H1 (cell line): ENCODE data around the gene CELF2. TPM values are rescaled to one million over a fixed set of nuclear protein-coding genes. Genes with fewer than 3 reads are reported as not detected.

Experiments
- CTCF ChIA-PET: fragments of 300-600 bp; sonication (Branson Sonifier 250); formaldehyde crosslinking; loops from one replicate; lab custom pipeline; 2021; ENCODE audit not compliant: partially characterized antibody; lab: Charles Lee
- POLR2A ChIA-PET: fragments of 300-600 bp; sonication (Branson Sonifier 250); formaldehyde crosslinking; loops from one replicate; lab custom pipeline; 2021; ENCODE audit warnings: inconsistent platforms; ENCODE audit not compliant: partially characterized antibody; lab: Charles Lee
- DNase-seq, 2 experiments: peaks; one replicate each; pipeline versions ENCODE4 v3.0.0 to v3.0.0-alpha.2; 2010 to 2022; ENCODE audit warnings: low spot score in 2 of 2, low read depth in 1 of 2, mixed read lengths in 1 of 2
- FAIRE-seq: peaks from 2 replicates; lab custom pipeline; 2011; peaks lifted over from hg19 to GRCh38; lab: Jason Lieb, UNC
- H2AFZ ChIP-seq: 2 replicates; pipeline ENCODE4 v1.8.1; 2012; ENCODE audit warnings: low read length, inconsistent platforms
- H2AK5ac ChIP-seq: 2 replicates; pipeline ENCODE4 v1.6.1; 2013; ENCODE audit warnings: low read depth, low read length
- H2BK120ac ChIP-seq: replicated peaks from 2 replicates; pipeline ENCODE3; 2013; ENCODE audit warnings: low read depth, low read length, inconsistent platforms
- H2BK12ac ChIP-seq: 2 replicates; pipeline ENCODE4 v1.6.1; 2013; ENCODE audit warnings: low read depth, low read length
- H2BK15ac ChIP-seq: 2 replicates; pipeline ENCODE4 v1.6.1; 2013; ENCODE audit warnings: low read length
- H2BK20ac ChIP-seq: 2 replicates; pipeline ENCODE4 v1.6.1; 2013; ENCODE audit warnings: low read length
- H2BK5ac ChIP-seq: 2 replicates; pipeline ENCODE4 v1.6.1; 2013; ENCODE audit warnings: low read depth, low read length
- H3K14ac ChIP-seq: 2 replicates; pipeline ENCODE4 v1.6.1; 2013; ENCODE audit warnings: inconsistent platforms; ENCODE audit not compliant: insufficient read length
- H3K18ac ChIP-seq: 2 replicates; pipeline ENCODE4 v1.6.1; 2013; ENCODE audit warnings: low read length; ENCODE audit errors: extremely low read depth
- H3K23ac ChIP-seq: 2 replicates; pipeline ENCODE4 v1.6.1; 2013; ENCODE audit warnings: inconsistent platforms; ENCODE audit not compliant: insufficient read length
- H3K23me2 ChIP-seq: 2 replicates; pipeline ENCODE4 v1.6.1; 2013; ENCODE audit warnings: low read depth, low read length
- H3K27ac ChIP-seq: 2 replicates; pipeline ENCODE4 v1.6.1; 2011; ENCODE audit warnings: low read depth, low read length, inconsistent platforms
- H3K27me3 ChIP-seq, 4 experiments: replicated peaks in 1 of 4; 1 replicate in 1 of 4; 2 replicates in 3 of 4; pipeline versions ENCODE4 v1.6.1 to v1.8.1; 2011 to 2013; ENCODE audit warnings: low read length in 3 of 4, mild to moderate bottlenecking in 3 of 4, inconsistent platforms in 2 of 4, mixed read lengths in 2 of 4, moderate library complexity in 1 of 4; ENCODE audit not compliant: control insufficient read depth in 3 of 4, insufficient read depth in 3 of 4; ENCODE audit errors: extremely low read depth in 1 of 4
- H3K36me3 ChIP-seq, 4 experiments: 2 replicates each; pipeline versions ENCODE4 v1.6.1 to v1.8.1; 2011 to 2013; ENCODE audit warnings: mild to moderate bottlenecking in 4 of 4, low read length in 3 of 4, moderate library complexity in 2 of 4, control low read depth in 1 of 4, inconsistent platforms in 1 of 4; ENCODE audit not compliant: insufficient read depth in 4 of 4, control insufficient read depth in 2 of 4
- H3K4ac ChIP-seq: replicated peaks from 2 replicates; pipeline ENCODE3; 2013; ENCODE audit warnings: low read length, low read depth, mixed read lengths, inconsistent platforms; ENCODE audit not compliant: insufficient read length
- H3K4me1 ChIP-seq, 4 experiments: replicated peaks in 1 of 4; 1 replicate in 1 of 4; 2 replicates in 3 of 4; pipeline versions ENCODE4 v1.6.1 to v1.8.1; 2011 to 2013; ENCODE audit warnings: low read length in 3 of 4, inconsistent platforms in 2 of 4, mixed read lengths in 1 of 4; ENCODE audit not compliant: insufficient read depth in 4 of 4, control insufficient read depth in 3 of 4
- H3K4me2 ChIP-seq, 2 experiments: 2 replicates each; pipeline versions ENCODE4 v1.6.1 to v1.8.1; 2011 to 2013; ENCODE audit warnings: low read depth in 2 of 2, low read length in 2 of 2, control low read depth in 1 of 2, inconsistent platforms in 1 of 2, mild to moderate bottlenecking in 1 of 2; ENCODE audit not compliant: insufficient read depth in 1 of 2
- H3K4me3 ChIP-seq, 4 experiments: fragments of 200-600, 300-600 bp in 1 of 4; sonication (generic), shearing (Covaris generic), sonication (Bioruptor Twin) in 1 of 4; 2 replicates each; pipeline versions ENCODE4 v1.5.1 to v1.8.1; 2011 to 2016; ENCODE audit warnings: low read length in 4 of 4, low read depth in 3 of 4, control low read depth in 2 of 4, inconsistent platforms in 2 of 4, mild to moderate bottlenecking in 2 of 4, mixed read lengths in 1 of 4, moderate library complexity in 1 of 4; ENCODE audit not compliant: insufficient read depth in 2 of 4; ENCODE audit errors: extremely low read depth in 1 of 4
- H3K56ac ChIP-seq: replicated peaks from 2 replicates; pipeline ENCODE3; 2013; ENCODE audit warnings: low read depth, mild to moderate bottlenecking, mixed read lengths, low read length, inconsistent platforms; ENCODE audit not compliant: insufficient read length
- H3K79me1 ChIP-seq: 2 replicates; pipeline ENCODE4 v1.6.1; 2013; ENCODE audit warnings: low read depth, low read length, control low read depth
- H3K79me2 ChIP-seq, 2 experiments: 2 replicates each; pipeline versions ENCODE4 v1.6.1 to v1.8.1; 2012 to 2013; ENCODE audit warnings: low read length in 2 of 2, mild to moderate bottlenecking in 2 of 2, inconsistent platforms in 1 of 2; ENCODE audit not compliant: insufficient read depth in 2 of 2, control insufficient read depth in 1 of 2
- H3K9ac ChIP-seq, 4 experiments: replicated peaks in 1 of 4; 1 replicate in 1 of 4; 2 replicates in 3 of 4; pipeline versions ENCODE4 v1.6.1 to v1.8.1; 2011 to 2013; ENCODE audit warnings: low read depth in 3 of 4, low read length in 3 of 4, control low read depth in 2 of 4, mild to moderate bottlenecking in 2 of 4, moderate library complexity in 2 of 4, inconsistent platforms in 1 of 4; ENCODE audit errors: extremely low read depth in 1 of 4
- H3K9me3 ChIP-seq, 2 experiments: 2 replicates each; pipeline versions ENCODE4 v1.6.1 to v1.8.1; 2012 to 2013; ENCODE audit warnings: mild to moderate bottlenecking in 2 of 2, moderate library complexity in 2 of 2, control low read depth in 1 of 2, inconsistent platforms in 1 of 2, low read depth in 1 of 2, low read length in 1 of 2, mixed read lengths in 1 of 2; ENCODE audit not compliant: insufficient read depth in 2 of 2
- H4K20me1 ChIP-seq, 2 experiments: replicated peaks in 1 of 2; 2 replicates each; pipeline versions ENCODE3 to v1.8.1; 2011 to 2013; ENCODE audit warnings: inconsistent platforms in 2 of 2, low read length in 2 of 2, mild to moderate bottlenecking in 1 of 2; ENCODE audit not compliant: insufficient read depth in 2 of 2, control insufficient read depth in 1 of 2
- H4K5ac ChIP-seq: 2 replicates; pipeline ENCODE4 v1.6.1; 2013; ENCODE audit warnings: low read length, low read depth, mixed read lengths, inconsistent platforms; ENCODE audit not compliant: insufficient read length
- H4K8ac ChIP-seq: 2 replicates; pipeline ENCODE4 v1.8.0; 2013; ENCODE audit warnings: mild to moderate bottlenecking, moderate library complexity, low read length, inconsistent platforms; ENCODE audit not compliant: insufficient read depth; ENCODE audit errors: extremely low read depth
- H4K91ac ChIP-seq: replicated peaks from 2 replicates; pipeline ENCODE3; 2013; ENCODE audit warnings: low read length, mixed read lengths, inconsistent platforms; ENCODE audit not compliant: insufficient read length
- ASH2L ChIP-seq: fragments of 200-600, 300-600 bp; sonication (generic); IDR thresholded peaks from one replicate; pipeline ENCODE4 v1.7.1; 2017; ENCODE audit warnings: low read length
- BACH1 ChIP-seq: IDR thresholded peaks from 2 replicates; pipeline ENCODE4 v1.6.1; 2012; ENCODE audit warnings: low read length, improper control_type of control experiment
- CEBPB ChIP-seq: IDR thresholded peaks from 2 replicates; pipeline ENCODE4 v1.6.1; 2012; ENCODE audit warnings: low read depth, low read length
- GABPA ChIP-seq: IDR thresholded peaks from 2 replicates; pipeline ENCODE4 v1.6.1; 2011; ENCODE audit warnings: mild to moderate bottlenecking, low read length, moderate library complexity, borderline replicate concordance; ENCODE audit not compliant: insufficient read depth
- HDAC2 ChIP-seq, 2 experiments: fragments of 300-600 bp in 1 of 2; sonication (generic) in 1 of 2; IDR thresholded peaks; 2 replicates each; pipeline ENCODE4 v1.6.1; 2011 to 2012; ENCODE audit warnings: low read depth in 2 of 2, low read length in 2 of 2, mild to moderate bottlenecking in 2 of 2, moderate library complexity in 2 of 2, borderline replicate concordance in 1 of 2, inconsistent platforms in 1 of 2
- JUND ChIP-seq: IDR thresholded peaks from 2 replicates; pipeline ENCODE4 v1.6.1; 2011; ENCODE audit warnings: mild to moderate bottlenecking, improper control_type of control experiment, low read length
- NRF1 ChIP-seq: IDR thresholded peaks from 2 replicates; pipeline ENCODE4 v1.6.1; 2011; ENCODE audit warnings: mild to moderate bottlenecking, low read depth, low read length, improper control_type of control experiment
- PHF8 ChIP-seq: fragments of 200-600 bp; sonication (generic); conservative IDR thresholded peaks from 2 replicates; pipeline ENCODE4 v1.7.1; 2012; ENCODE audit warnings: low read depth, mild to moderate bottlenecking, inconsistent platforms, low read length, moderate library complexity
- POLR2AphosphoS5 ChIP-seq: IDR thresholded peaks from 2 replicates; pipeline ENCODE4 v1.6.1; 2011; ENCODE audit warnings: low read depth, low read length
- RNF2 ChIP-seq: fragments of 200-900, 300-1000 bp; sonication (generic); IDR thresholded peaks from 2 replicates; pipeline ENCODE4 v1.7.1; 2016; ENCODE audit warnings: borderline replicate concordance, low read depth, mild to moderate bottlenecking, antibody characterized with exemption, low read length; ENCODE audit not compliant: poor library complexity, severe bottlenecking; ENCODE audit errors: missing control alignments
- SIRT6 ChIP-seq: IDR thresholded peaks from one replicate; pipeline ENCODE4 v1.7.1; 2012; ENCODE audit warnings: low read length, inconsistent platforms
- SIX5 ChIP-seq: IDR thresholded peaks from 2 replicates; pipeline ENCODE4 v1.6.1; 2011; ENCODE audit warnings: mild to moderate bottlenecking, low read depth, low read length
- ZNF274 ChIP-seq: IDR thresholded peaks from 2 replicates; pipeline ENCODE4 v1.7.0; 2012; ENCODE audit warnings: low read length, borderline replicate concordance; ENCODE audit errors: extremely low read depth
- WGBS, 2 experiments: shearing (Covaris generic) in 1 of 2; methylation state at CpG; one replicate each; pipeline versions ENCODE4 v1.1.6 to v1.1.7; 2013 to 2015; ENCODE audit warnings: low lambda C conversion rate in 2 of 2, mixed read lengths in 2 of 2, inconsistent platforms in 1 of 2, low coverage in 1 of 2, missing lambda C conversion rate in 1 of 2; ENCODE audit not compliant: insufficient replicate concordance in 2 of 2, insufficient coverage in 1 of 2, insufficient read length in 1 of 2; ENCODE audit errors: extremely low coverage in 1 of 2, missing lambda C conversion rate in 1 of 2; 5-methylcytosine and 5-hydroxymethylcytosine counted together
- polyA plus RNA-seq, 7 experiments: library from polyadenylated mRNA; depleted of rRNA in 3 of 7; stranded (reverse) in 5 of 7; unstranded in 2 of 7; fragments of >200 nt in 5 of 7; fragments of 200-250 nt in 2 of 7; gene quantifications; 1 replicate in 5 of 7; 2 replicates in 1 of 7; 4 replicates in 1 of 7; pipeline versions ENCODE4 v1.2.1 to v1.2.3, GENCODE V29; 2011 to 2013; ENCODE audit warnings: missing spikeins in 2 of 7, mixed read lengths in 2 of 7
- total RNA-seq: library from RNA; stranded (reverse); fragmentation: NEBNext Ultra II Directional; extraction: Animal tissue kit (Norgen Biotek cat#: 25700); gene quantifications from 2 replicates; pipeline ENCODE4 v1.2.1, GENCODE V29; 2021
- TF ChIP-seq, protein P1 (sequence below): IDR thresholded peaks from 2 replicates; pipeline ENCODE4 v1.6.1; 2011; ENCODE audit warnings: low read length, improper control_type of control experiment

CELF2 gene
- total and polyA plus RNA-seq, 2 of the 8 experiments (the other 6 are each of a cell fraction or from before 2014, with no cell fraction given) = 18.3 to 22.7 TPM

- Histone ChIP-seq H2AK5ac (no peak overlapping the region), H3K79me2 (no peaks in the 10 kb centered on the region), H3K56ac (no peak overlapping the region), H3K23ac (no peak overlapping the region), H2BK5ac (no peak overlapping the region), H3K9me3 (no peaks in the 10 kb centered on the region), H3K4me2 (no peak overlapping the region), H2BK20ac (no peak overlapping the region), H3K4ac (no peak overlapping the region), H4K91ac (no peak overlapping the region), H2BK12ac (no peak overlapping the region), H3K23me2 (no peaks in the 10 kb centered on the region), H3K4me1 (peaks cover 3 to 17% (median 10%) of the 10 kb centered on the region in 4 experiments), H2BK120ac (no peak overlapping the region), H3K36me3 (no peaks in the 10 kb centered on the region), H4K8ac (no peak overlapping the region), H2AFZ (no peak overlapping the region), H3K4me3 (no peak overlapping the region), H3K9ac (no peak overlapping the region), H3K27me3 (no peaks in the 10 kb centered on the region), H3K27ac (no peak overlapping the region), H4K5ac (no peak overlapping the region), H3K14ac (no peak overlapping the region), H3K18ac (no peak overlapping the region), H3K79me1 (no peaks in the 10 kb centered on the region), H2BK15ac (no peak overlapping the region), H4K20me1 (no peaks in the 10 kb centered on the region)
- FAIRE-seq = no peak
- ChIA-PET POLR2A (no interaction called here), CTCF (no interaction called here)
- WGBS, 2 experiments = 84% methylated on average over 8 of the region's 8 CpGs; no CpG with 5 or more reads in 1 of the 2 experiments
- DNase-seq = no peak
- TF ChIP-seq RNF2 (no peak), CEBPB (no peak), NRF1 (no peak), PHF8 (no peak), JUND (no peak), ASH2L (no peak), ZNF274 (no peak), POLR2AphosphoS5 (no peak), SIX5 (no peak), SIRT6 (no peak), BACH1 (no peak), GABPA (no peak), HDAC2 (IDR thresholded peaks at IDR 0.05; ENCODE audit: borderline replicate concordance in 1 of 2, low read depth in 2 of 2, low read length in 2 of 2) (no peak)
- TF ChIP-seq, protein P1, sequence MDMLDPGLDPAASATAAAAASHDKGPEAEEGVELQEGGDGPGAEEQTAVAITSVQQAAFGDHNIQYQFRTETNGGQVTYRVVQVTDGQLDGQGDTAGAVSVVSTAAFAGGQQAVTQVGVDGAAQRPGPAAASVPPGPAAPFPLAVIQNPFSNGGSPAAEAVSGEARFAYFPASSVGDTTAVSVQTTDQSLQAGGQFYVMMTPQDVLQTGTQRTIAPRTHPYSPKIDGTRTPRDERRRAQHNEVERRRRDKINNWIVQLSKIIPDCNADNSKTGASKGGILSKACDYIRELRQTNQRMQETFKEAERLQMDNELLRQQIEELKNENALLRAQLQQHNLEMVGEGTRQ = no peak
Measured at GRCh38 chr10:11334436-11334835, 316.8 kb downstream of the CELF2 start.
